GM12878 (cell line): ENCODE data around the gene MAST3. TPM values are rescaled to one million over a fixed set of nuclear protein-coding genes. Genes with fewer than 3 reads are reported as not detected.

Experiments used
- CBX5 ChIP-seq: sonication (generic); IDR thresholded peaks from 2 replicates; pipeline ENCODE4 v1.6.1; 2016; ENCODE audit warnings: low read depth, moderate library complexity, mild to moderate bottlenecking, inconsistent platforms
- CHD2 ChIP-seq: IDR thresholded peaks from 2 replicates; pipeline ENCODE4 v1.6.1; 2011; ENCODE audit warnings: low read depth, low read length, improper control_type of control experiment, borderline replicate concordance
- EP300 ChIP-seq, 2 experiments: fragments of 150-350 bp in 1 of 2; IDR thresholded peaks; 2 replicates each; pipeline ENCODE4 v1.6.1; 2011 to 2012; ENCODE audit warnings: low read depth in 2 of 2, low read length in 2 of 2, borderline replicate concordance in 1 of 2, improper control_type of control experiment in 1 of 2, inconsistent platforms in 1 of 2; ENCODE audit not compliant: control insufficient read depth in 1 of 2
- FOXM1 ChIP-seq: IDR thresholded peaks from 2 replicates; pipeline ENCODE4 v1.6.1; 2012; ENCODE audit warnings: low read depth, mild to moderate bottlenecking, inconsistent platforms, low read length, moderate library complexity
- IRF3 ChIP-seq: fragments of 450-650 bp; IDR thresholded peaks from 2 replicates; pipeline ENCODE4 v1.6.1; 2014; ENCODE audit warnings: mild to moderate bottlenecking
- JUNB ChIP-seq: IDR thresholded peaks from 2 replicates; pipeline ENCODE4 v1.6.1; 2016; ENCODE audit warnings: antibody characterized with exemption, mild to moderate bottlenecking
- MEF2A ChIP-seq: IDR thresholded peaks from 2 replicates; pipeline ENCODE4 v1.6.1; 2011; ENCODE audit warnings: low read depth, mild to moderate bottlenecking, low read length, moderate library complexity; ENCODE audit not compliant: insufficient read depth
- NR2F1 ChIP-seq: fragments of 450-650 bp; conservative IDR thresholded peaks from 2 replicates; pipeline ENCODE4 v1.6.1; 2017; ENCODE audit warnings: mild to moderate bottlenecking
- PKNOX1 ChIP-seq: fragments of 450-650 bp; IDR thresholded peaks from 2 replicates; pipeline ENCODE4 v1.6.1; 2016; ENCODE audit warnings: mild to moderate bottlenecking
- POLR2AphosphoS5 ChIP-seq: IDR thresholded peaks from 2 replicates; pipeline ENCODE4 v1.6.1; 2011; ENCODE audit warnings: mild to moderate bottlenecking, low read length, inconsistent platforms
- RELB ChIP-seq: fragments of 450-650 bp; IDR thresholded peaks from 2 replicates; pipeline ENCODE4 v1.6.1; 2017; ENCODE audit warnings: low read depth, mild to moderate bottlenecking, moderate library complexity
- REST ChIP-seq: IDR thresholded peaks from 2 replicates; pipeline ENCODE4 v1.6.1; 2012; ENCODE audit warnings: mild to moderate bottlenecking, low read depth, low read length
- RUNX3 ChIP-seq: IDR thresholded peaks from 2 replicates; pipeline ENCODE4 v1.6.1; 2012; ENCODE audit warnings: low read length, inconsistent platforms
- SMAD5 ChIP-seq: IDR thresholded peaks from 2 replicates; pipeline ENCODE4 v1.6.1; 2016; ENCODE audit warnings: antibody characterized with exemption, low read depth
- SP1 ChIP-seq: IDR thresholded peaks from one replicate; pipeline ENCODE4 v1.6.1; 2011; ENCODE audit warnings: low read depth, low read length
- SREBF2 ChIP-seq: IDR thresholded peaks from 2 replicates; pipeline ENCODE4 v1.6.1; 2012; ENCODE audit warnings: mild to moderate bottlenecking, low read length
- SRF ChIP-seq, 2 experiments: IDR thresholded peaks; 2 replicates each; pipeline ENCODE4 v1.6.1; 2011; ENCODE audit warnings: low read depth in 2 of 2, low read length in 2 of 2, mild to moderate bottlenecking in 1 of 2, moderate library complexity in 1 of 2
- YBX1 ChIP-seq: fragments of 450-650 bp; IDR thresholded peaks from 2 replicates; pipeline ENCODE4 v1.6.1; 2016; ENCODE audit warnings: antibody characterized with exemption
- ZNF384 ChIP-seq: IDR thresholded peaks from 2 replicates; pipeline ENCODE4 v1.6.1; 2012; ENCODE audit warnings: low read depth, mild to moderate bottlenecking, low read length, improper control_type of control experiment, borderline replicate concordance
- ZNF622 ChIP-seq: fragments of 450-650 bp; IDR thresholded peaks from 2 replicates; pipeline ENCODE4 v1.6.1; 2017; ENCODE audit warnings: mild to moderate bottlenecking, inconsistent platforms
- polyA plus RNA-seq, 11 experiments: library from polyadenylated mRNA; depleted of rRNA in 4 of 11; unstranded in 6 of 11; stranded (reverse) in 5 of 11; fragments of >200 nt; fragmentation: Nextera tagmentation in 4 of 11; fragmentation: Illumina TruSeq in 1 of 11; extraction: Ambion mirVana in 4 of 11; extraction: Trizol in 1 of 11; gene quantifications; 1 replicate in 1 of 11; 2 replicates in 10 of 11; pipeline versions ENCODE4 v1.2.1 to v1.2.3, GENCODE V29; 2011 to 2016; ENCODE audit warnings: inconsistent platforms in 2 of 11, missing spikeins in 2 of 11, low read depth in 1 of 11
- total RNA-seq, 4 experiments: library from RNA; depleted of rRNA in 3 of 4; stranded (reverse); fragments of >200 nt in 3 of 4; fragmentation: Illumina TruSeq in 1 of 4; extraction: Trizol in 1 of 4; gene quantifications; 2 replicates each; pipeline versions ENCODE4 v1.2.1 to v1.2.3, GENCODE V29; 2013 to 2021

Gene MAST3
- total and polyA plus RNA-seq, 10 of the 15 experiments (the other 5 are each of a cell fraction or from before 2014, with no cell fraction given): 3.0 to 22.2 (median 7.5) TPM

- TF ChIP-seq JUNB: no peak
- TF ChIP-seq ZNF622: no peak
- no peak for TF ChIP-seq RELB
- TF ChIP-seq SREBF2: no peak
- TF ChIP-seq SRF (IDR thresholded peaks at IDR 0.05; ENCODE audit: low read depth in 2 of 2, low read length in 2 of 2): no peak
- TF ChIP-seq CBX5: no peak
- no peak for TF ChIP-seq SMAD5
- peak; percentile 55; the same call in 1 of the 2 replicates for TF ChIP-seq NR2F1
- TF ChIP-seq PKNOX1: peak; percentile 12; the same call in 1 of the 2 replicates
- no peak for TF ChIP-seq SP1
- no peak for TF ChIP-seq ZNF384
- TF ChIP-seq EP300 (IDR thresholded peaks at IDR 0.05; ENCODE audit: borderline replicate concordance in 1 of 2, control insufficient read depth in 1 of 2, low read depth in 2 of 2, low read length in 2 of 2): 0 out of 4 replicates have a peak, but pooled peaks of 1 of the 2 experiments have one; percentile 2
- TF ChIP-seq RUNX3: peak; percentile 70
- no peak for TF ChIP-seq MEF2A
- TF ChIP-seq CHD2: peak; percentile 97
- TF ChIP-seq IRF3: no peak
- TF ChIP-seq YBX1: no peak
- TF ChIP-seq POLR2AphosphoS5: 0 out of 2 replicates have a peak, but pooled peaks have one; percentile 10
- TF ChIP-seq FOXM1: no peak
- no peak for TF ChIP-seq REST
Observed at GRCh38 chr19:18152817-18153555, 55.4 kb downstream of the MAST3 start, which contains the start of gene PIK3R2 (continued).
